ENCODE measurements around the gene PRDM9. TPM values are rescaled to one million over a fixed set of nuclear protein-coding genes. Genes with fewer than 3 reads are reported as not detected.

PRDM9 gene
- total RNA-seq, 1 donor from 2014 or later: not detected

GRCh38 chr5:23571059-23571458 lies 63.6 kb downstream of the PRDM9 start:
- DNase-seq (ENCODE audit: low spot score in 2 of 2): no peak
- no peaks in the 10 kb centered on the region for H3K9me3 ChIP-seq
- H3K4me1 ChIP-seq: no peaks in the 10 kb centered on the region
- H3K4me3 ChIP-seq: no peak overlapping the region
- H3K27ac ChIP-seq: no peak overlapping the region
- intact Hi-C loops (cut with DNase I): no loop called here
- no peak for TF ChIP-seq CTCF (IDR thresholded peaks at IDR 0.05)
- H3K36me3 ChIP-seq: no peaks in the 10 kb centered on the region
- H3K27me3 ChIP-seq: no peaks in the 10 kb centered on the region
